Measurements from ENCODE around the gene ZNF813.
"Not testable (repeated sequence)": the region's sequence is repeated elsewhere in the genome, so short reads cannot be mapped to it uniquely, and the experiment has no call there.

The ZNF813 gene

DNA sequence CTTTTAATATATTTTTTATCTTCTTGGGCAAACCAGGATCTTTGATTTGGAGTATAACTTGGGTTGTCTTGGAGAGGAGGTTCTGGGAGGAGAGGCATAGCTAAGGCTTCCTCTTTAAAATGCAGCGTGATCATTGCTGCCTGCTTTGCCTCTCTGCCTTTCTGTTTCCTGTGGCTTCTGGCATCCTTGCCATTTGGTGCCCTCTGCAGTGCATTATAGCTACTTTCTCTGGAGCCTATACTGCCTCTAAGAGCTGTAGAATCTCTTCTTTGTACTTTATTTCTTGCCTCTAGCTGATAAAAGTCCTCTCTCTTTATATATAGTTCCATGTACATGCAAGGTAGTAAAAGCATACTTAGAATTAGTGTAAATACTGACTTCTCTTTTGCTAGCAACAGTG, 7.3 kb downstream of the ZNF813 start:
- not testable (repeated sequence) for DNase-seq (ENCODE audit: low read depth); H3K4me3 ChIP-seq (ENCODE audit: low read depth, low read length)

DNA sequence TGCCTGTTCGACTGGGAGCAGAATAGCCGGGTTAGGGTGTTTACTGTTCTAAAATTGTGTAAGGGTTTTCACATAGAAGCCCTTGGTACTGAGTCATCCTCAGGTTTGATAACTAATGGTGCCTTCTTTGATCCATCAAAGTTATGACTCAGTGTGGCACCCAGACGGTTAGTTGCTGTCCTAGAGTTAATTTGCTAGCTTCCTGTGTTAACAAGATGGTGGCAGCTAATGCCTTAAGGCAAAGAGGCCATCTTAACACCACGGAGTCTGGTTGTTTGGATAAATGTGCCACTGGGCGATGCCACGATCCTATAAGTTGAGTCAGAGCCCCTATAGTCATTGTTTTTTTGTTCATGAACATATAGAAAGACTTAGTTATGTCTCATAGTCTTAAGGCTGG, 7.9 kb downstream of the ZNF813 start:
- H3K4me3 ChIP-seq (ENCODE audit: low read depth, low read length); DNase-seq (ENCODE audit: low read depth): not testable (repeated sequence)

DNA sequence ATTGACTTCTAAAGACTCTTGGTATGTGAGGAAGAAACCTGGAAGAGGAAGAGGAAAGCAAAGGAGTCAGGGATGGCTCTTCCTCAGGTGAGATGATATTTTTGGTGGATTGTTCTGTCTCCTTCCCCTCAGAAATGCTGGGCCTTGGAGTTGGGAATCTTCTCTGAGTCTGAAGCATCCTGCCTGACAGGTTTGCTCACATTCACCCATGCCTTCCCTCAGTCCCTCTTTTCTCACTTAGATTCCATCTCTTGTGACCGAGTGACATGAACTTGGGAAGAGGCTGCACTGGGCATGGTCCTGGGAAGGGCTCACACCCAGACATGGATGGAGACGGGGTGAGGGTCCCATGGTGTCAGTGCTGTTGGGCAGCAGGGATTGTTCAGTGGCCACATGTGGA, 16.2 kb downstream of the ZNF813 start:
- not testable (repeated sequence) for DNase-seq (ENCODE audit: low read depth); H3K4me3 ChIP-seq (ENCODE audit: low read depth, low read length)

DNA sequence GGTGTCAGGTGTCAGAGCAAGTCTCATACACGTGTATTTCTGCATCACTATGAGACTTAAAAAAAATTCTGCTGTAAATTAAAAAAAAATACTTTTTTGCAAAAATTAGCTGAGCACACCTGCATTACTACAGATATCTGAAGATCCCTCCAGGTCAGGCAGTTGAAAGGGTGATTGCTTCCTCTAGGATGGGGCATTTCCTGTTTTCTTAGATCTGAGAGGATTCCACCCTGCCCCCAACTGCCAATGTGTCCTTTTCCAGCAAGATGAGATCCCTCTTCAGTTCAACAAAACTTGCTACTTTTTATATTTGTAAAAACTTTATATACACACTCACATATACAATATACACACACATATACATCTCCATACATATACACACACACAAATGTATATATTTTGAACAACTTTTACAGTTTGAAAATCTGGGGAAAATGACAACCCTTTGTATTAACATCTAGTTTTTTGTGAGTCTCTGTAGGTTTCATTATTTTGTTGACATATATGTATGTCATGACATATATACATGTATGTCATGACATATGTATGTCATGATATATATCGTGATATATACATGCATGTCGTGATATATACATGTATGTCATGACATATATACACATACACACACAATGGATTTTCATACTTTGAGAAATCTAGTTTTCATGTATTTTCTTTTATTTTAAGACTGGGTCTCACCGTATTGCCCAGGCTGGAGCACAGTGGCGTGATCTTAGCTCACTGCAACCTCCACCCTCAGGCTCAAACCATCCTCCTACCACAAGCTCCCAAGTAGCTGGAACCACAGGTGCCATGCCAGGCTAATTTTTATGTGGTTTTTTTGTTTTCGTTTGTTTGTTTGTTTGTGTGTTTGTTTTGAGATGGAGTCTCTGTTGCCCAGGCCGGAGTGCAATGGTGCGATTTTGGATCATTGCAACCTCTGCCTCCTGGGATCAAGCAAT, 17.8 kb downstream of the ZNF813 start:
- no peak overlapping the region for H3K4me3 ChIP-seq (ENCODE audit: low read depth, low read length)
- no peak for DNase-seq (ENCODE audit: low read depth)

DNA sequence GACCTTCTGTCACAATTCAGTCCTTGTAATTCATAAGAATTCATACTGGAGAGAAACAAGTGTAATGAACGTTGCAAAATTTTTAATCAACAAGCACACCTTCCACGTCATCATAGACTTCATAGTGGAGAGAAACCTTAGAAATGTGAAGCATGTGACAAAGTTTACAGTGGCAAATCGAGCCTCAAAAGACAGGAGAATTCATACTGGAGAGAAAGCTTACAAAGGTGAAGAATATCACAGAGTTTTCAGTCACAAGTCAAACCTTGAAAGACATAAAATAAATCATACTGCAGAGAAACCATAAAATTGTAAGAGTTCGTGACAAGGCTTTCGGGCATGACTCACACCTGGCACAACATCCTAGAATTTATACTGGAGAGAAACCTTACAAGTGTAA, 24.6 kb downstream of the ZNF813 start:
- no peak for DNase-seq (ENCODE audit: low read depth)
- H3K4me3 ChIP-seq (ENCODE audit: low read depth, low read length) = no peak overlapping the region

DNA sequence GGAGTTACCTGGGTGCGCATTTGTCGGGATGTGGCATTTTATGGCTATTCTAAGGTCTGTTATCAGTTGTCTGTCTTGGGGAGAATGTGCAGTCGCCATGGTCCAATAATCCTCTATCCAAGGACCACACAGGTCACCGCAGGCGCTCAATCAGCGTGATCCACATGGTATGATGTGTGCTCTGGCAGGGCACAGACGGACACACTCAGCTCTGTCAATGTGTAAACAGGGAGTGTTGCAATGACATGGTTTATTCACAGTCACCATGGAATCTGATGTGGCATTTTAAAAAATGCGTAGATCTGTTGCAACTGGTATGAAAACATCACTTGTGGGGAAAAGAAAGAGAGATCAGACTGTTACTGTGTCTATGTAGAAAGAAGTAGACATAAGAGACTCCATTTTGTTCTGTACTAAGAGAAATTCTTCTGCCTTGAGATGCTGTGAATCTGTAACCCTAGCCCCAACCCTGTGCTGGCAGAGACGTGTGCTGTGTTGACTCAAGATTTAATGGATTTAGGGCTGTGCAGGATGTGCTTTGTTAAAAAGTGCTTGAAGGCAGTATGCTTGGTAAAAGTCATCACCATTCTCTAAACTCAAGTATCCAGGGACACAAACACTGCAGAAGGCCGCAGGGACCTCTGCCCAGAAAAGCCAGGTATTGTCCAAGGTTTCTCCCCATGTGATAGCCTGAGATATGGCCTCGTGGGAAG, 29.9 kb downstream of the ZNF813 start:
- not testable (repeated sequence) for DNase-seq (ENCODE audit: low read depth); H3K4me3 ChIP-seq (ENCODE audit: low read depth, low read length)

DNA sequence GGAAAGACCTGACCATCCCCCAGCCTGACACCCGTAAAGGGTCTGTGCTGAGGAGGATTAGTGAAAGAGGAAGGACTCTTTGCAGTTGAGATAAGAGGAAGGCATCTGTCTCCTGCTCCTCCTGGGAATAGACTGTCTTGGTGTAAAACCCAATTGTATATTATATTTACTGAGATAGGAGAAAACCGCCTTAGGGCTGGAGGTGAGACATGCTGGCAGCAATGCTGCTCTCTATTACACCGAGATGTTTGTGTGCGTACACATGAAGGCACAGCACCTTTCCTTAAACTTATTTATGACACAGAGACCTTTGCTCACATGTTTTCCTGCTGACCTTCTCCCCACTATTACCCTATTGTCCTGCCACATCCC, 30.5 kb downstream of the ZNF813 start:
- not testable (repeated sequence) for DNase-seq (ENCODE audit: low read depth); H3K4me3 ChIP-seq (ENCODE audit: low read depth, low read length)

DNA sequence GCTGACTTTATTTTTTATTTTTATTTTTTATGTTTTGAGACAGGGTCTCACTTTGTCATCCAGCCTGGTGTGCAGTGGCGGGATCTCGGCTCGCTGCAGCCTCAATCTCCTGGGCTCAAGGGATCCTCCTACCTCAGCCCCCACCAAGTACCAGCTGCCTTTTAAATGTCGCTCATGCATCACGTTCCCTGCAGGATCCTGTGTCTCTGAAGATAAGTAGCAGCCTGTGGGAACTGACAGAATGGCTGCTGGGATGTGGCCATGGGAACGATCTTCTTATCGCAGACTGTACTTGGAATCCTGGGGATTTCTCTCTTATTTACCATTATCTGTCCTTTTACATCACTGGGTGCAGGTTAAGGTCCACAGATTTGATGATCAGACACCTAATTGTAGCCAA, 35.6 kb downstream of the ZNF813 start:
- not testable (repeated sequence) for DNase-seq (ENCODE audit: low read depth)

DNA sequence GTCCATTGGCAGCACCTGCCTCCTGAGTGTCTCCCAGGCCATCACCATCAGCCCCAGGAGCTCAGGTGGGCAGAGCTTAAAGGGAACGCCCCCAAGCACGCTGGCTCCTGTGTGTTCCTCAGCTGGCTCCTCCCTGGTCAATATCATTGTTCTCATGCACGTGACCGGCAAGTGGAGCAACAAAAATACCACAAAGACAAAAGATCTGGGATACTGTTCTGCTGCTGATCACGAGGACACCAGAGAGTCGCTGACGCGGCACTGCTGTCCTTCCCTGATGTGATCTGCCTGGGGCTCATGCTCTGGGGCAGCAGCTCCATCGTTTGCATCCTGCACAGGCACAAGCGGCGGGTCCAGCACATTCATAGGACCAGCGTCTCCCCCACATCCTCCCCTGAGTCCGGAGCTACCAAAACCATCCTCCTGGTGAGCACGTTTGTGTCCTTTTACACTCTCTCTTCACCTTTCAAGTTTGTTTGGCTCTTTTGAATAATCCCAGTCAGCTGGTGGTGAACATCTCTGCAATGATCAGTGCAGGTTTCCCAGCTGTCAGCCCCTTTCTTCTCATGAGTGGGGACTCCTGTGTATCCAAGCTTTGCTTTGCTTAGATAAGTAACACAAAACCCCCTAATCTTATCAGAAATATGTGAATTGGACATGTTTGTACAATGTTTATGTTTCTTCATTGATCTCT, 36.3 kb downstream of the ZNF813 start:
- H3K4me3 ChIP-seq (ENCODE audit: low read depth, low read length); DNase-seq (ENCODE audit: low read depth): not testable (repeated sequence)

More for the DNA sequence above, 35.6 kb downstream of the ZNF813 start:
- H3K4me3 ChIP-seq (ENCODE audit: low read depth, low read length) = not testable (repeated sequence)

DNA sequence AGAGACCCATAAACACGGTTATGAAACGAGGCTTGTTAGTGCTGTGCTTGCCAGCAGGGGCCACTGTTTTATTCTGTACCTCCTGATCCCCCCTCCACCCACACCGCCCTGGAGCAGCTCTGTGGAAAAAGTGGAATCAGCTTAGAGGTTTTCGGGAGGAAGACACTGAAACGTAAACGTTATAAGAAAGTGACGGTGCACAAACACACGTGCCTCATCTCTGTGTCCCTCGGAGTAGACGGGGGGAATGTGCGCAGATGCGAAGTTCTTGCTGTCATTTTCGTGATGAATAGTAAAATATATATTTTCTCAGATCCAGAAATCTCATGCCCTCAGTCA, 36.8 kb downstream of the ZNF813 start:
- not testable (repeated sequence) for DNase-seq (ENCODE audit: low read depth)
- peak overlapping the region; percentile 21 for H3K4me3 ChIP-seq (ENCODE audit: low read depth, low read length)

DNA sequence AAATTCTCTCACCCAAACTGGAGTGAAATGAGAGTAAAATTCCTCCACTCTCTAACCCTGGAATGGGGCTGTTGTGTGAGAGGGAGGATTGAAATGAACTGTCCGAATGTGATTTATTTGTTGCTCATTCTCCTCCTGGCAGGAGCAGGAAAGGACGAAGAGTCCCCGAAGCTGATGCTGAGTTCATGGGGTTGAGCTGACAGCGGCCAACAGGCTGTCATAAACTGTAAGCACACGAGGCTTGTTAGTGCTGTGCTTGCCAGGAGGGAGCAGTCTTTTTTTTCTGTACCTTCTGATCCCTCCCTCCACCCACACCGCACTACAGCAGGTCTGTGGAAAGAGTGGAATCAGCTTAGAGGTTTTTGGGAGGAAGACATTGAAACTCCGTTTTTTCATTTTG, 37.4 kb downstream of the ZNF813 start:
- no peak for DNase-seq (ENCODE audit: low read depth)
- no peak overlapping the region for H3K4me3 ChIP-seq (ENCODE audit: low read depth, low read length)

DNA sequence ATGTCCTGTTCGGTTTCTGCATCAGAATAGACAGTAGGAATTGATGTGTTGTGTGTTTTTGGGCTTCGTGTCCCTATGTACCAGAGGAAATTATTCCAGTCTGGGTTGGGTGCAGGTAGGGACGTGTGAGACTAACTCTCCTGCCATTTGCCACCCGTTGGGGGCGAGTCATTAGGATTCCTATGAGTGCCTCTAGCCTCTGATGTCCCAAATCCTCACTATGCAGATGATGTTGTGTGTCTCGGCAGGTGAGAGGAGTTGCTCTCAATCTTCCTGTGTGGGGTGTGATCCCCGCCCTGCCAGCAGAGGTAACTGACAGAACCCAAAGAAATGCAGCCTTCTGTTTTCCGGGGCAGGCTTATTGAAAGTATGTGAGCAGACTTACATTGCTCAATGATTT, 39.2 kb downstream of the ZNF813 start:
- DNase-seq (ENCODE audit: low read depth) = no peak
- H3K4me3 ChIP-seq (ENCODE audit: low read depth, low read length) = no peak overlapping the region

DNA sequence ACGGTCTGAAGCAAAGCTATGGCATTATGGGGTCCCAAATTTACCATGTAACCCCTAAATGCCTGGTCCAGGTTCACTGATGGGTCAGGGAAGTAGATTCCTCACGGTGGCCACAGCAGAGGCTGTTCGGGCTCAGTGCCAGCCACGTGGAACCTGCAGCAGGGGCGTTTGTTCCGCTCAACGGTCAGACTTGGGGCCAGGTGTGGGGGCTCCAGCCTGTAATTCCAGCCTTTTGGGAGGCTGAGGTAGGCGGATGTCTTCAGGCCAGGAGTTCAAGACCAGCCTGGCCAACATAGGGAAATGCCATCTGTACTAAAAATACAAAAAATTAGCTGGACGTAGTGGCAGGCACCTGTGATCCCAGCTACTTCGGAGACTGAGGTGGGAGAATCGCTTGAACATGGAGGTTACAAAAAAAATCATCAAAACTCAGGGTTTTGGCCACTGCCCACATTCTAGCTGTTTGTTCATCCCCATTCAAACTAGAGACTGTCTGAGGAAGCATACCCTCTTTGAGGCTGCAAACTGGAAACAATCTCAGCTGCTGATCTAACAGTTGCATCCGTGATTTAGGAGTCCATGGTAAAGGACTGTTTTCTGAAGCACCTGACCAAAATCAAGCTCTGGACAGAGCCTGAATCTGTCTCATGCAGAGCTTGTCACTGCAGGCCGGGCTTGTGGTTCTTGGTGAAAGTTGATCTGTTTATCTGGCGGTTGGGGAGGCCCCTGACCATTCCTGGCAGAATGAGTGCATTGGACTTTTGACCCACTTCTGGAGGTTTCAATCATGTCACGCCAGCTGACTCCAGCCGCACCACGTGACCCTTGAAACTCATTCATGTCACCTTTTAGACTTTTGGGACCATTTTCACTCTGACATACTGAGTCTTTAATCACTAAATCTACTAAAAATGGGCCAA, 40.2 kb downstream of the ZNF813 start:
- DNase-seq (ENCODE audit: low read depth) = no peak
- no peak overlapping the region for H3K4me3 ChIP-seq (ENCODE audit: low read depth, low read length)

DNA sequence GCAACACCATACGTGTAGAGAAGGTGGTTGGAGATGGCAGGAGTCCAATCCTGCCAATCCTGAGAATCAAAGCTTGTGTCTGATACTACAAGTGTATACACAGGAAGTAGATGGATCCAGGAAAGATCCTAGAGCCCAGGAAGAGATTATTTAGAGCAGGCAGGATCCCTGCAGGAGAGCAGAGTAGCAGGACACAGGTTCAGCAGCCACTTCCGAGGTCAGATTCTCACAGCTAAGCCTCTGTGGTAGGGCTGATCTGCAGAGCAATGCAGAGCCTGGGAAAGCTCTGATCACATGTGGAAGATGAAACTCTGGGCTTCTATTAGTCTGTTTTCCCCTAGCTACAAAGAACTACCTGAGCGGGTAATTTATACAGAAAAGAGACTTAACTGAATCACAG, 41.9 kb downstream of the ZNF813 start:
- no peak overlapping the region for H3K4me3 ChIP-seq (ENCODE audit: low read depth, low read length)
- no peak for DNase-seq (ENCODE audit: low read depth)

DNA sequence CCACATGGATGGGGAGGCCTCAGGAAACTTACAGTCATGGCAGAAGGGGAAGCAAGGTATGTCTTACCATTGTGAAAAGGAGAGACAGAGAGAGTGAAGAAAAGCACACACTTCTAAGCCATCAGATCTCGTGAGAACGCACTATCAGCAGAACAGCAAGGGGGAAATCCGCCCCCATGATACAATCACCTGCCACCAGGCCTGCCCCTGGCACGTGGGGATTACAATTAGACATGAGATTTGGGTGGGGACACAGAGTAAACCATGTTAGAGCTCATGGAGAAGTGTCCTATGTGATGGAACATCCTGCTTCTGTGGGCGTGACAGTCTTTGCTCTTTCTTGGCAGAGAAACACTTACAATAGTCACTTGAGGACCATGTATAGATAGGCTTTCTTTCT, 42.3 kb downstream of the ZNF813 start:
- no peak for DNase-seq (ENCODE audit: low read depth)
- H3K4me3 ChIP-seq (ENCODE audit: low read depth, low read length) = no peak overlapping the region

DNA sequence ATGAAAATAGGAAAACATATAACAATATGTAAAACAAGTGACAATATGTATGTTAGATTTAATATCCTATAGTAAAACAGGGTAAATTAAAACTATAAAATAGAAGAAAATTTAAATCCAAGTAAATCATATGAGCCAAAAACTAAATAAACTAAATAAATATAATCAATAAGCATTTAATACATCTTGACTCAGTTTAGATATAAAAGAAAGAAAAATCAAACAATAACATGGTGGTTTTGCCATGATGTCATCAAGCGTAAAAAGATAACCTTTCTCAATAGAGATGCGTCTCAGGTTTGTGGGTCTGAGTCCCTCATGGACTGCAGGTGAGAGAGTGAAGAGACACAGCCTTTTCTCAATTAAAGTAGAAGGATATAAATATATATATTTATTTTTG, 43.8 kb downstream of the ZNF813 start:
- no peak overlapping the region for H3K4me3 ChIP-seq (ENCODE audit: low read depth, low read length)
- DNase-seq (ENCODE audit: low read depth) = no peak

DNA sequence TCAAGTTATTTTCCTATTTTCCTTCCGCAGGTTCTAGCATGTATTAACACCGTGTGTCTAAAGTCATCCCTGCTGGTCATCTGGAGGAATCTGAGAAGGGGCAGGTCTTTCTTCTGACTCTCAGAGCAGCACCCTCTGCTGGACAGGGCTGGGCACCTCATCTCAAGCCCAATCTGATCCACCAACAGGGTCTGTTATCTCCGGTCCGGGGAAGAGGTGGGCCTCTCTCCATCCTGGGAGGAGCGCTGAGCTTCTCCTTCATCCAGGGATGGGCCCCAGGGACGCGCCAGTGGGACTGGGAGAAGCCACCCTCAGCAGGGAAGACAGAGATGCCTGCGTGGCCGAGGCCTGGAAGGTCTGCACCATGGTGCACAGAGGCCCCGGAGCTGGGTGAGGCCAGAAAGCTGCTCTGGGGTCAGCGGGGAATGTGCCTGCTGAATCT, 44.4 kb downstream of the ZNF813 start:
- no peak for DNase-seq (ENCODE audit: low read depth)
- no peak overlapping the region for H3K4me3 ChIP-seq (ENCODE audit: low read depth, low read length)

DNA sequence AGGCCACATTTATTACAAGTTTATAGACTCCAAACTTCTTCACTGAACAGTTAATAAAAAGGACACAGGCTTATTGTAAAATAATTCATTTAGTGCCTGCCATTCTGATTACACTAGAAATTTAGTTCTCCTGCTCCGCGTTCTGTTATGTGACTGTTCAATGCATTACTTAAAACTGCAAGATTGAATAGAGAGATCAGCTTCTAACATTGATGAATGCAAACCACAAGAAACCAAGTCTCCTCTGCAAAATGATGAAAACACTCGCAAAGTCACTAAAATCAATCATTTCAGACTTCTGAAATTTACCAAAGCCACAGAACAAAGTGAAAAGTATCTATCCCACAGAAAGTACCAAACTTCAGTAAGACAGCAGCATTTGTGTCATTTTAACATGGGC, 47.5 kb downstream of the ZNF813 start:
- not testable (repeated sequence) for H3K4me3 ChIP-seq (ENCODE audit: low read depth, low read length); DNase-seq (ENCODE audit: low read depth)

DNA sequence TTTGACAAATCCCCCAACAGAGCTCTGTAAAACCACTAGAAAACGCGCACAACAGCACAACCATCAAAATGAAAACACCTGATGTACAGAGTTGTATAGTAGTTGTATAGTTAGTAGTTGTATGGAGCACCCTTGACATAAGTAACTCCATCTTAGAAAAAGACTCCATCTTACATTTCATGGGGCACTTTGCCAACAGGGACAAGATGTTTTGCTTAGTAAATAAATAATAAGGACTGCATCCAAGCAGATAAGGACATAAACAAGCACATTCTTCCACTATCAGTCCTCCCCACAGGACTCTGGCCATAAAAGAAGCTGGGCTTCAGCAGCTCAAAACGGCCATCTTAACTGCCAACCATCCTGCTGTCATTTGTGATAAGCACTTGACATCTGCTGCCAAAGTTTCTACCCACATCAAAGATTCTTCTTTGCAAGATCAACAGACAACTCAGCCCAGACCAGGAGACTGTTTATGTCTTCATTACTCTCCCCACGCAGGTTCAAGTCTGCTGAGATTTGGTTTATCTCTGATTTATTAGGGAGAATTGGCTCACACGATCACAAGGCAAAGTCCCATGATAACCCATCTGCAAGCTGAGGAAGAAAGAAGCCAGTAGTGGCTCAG, 49.7 kb downstream of the ZNF813 start:
- DNase-seq (ENCODE audit: low read depth) = no peak
- H3K4me3 ChIP-seq (ENCODE audit: low read depth, low read length) = no peak overlapping the region
